H1 (cell line): ENCODE data around the gene SURF1. TPM values are rescaled to one million over a fixed set of nuclear protein-coding genes. Genes with fewer than 3 reads are reported as not detected.

Experiments used
- BRCA1 ChIP-seq: IDR thresholded peaks from 2 replicates; pipeline ENCODE4 v1.6.1; 2012; ENCODE audit warnings: low read depth, low read length, improper control_type of control experiment
- CBX8 ChIP-seq: fragments of 300-800, 300-1000 bp; sonication (generic); IDR thresholded peaks from 2 replicates; pipeline ENCODE4 v1.7.1; 2016; ENCODE audit warnings: low read depth, low read length, borderline replicate concordance
- CEBPB ChIP-seq: IDR thresholded peaks from 2 replicates; pipeline ENCODE4 v1.6.1; 2012; ENCODE audit warnings: low read depth, low read length
- CREB1 ChIP-seq: IDR thresholded peaks from 2 replicates; pipeline ENCODE4 v1.6.1; 2012; ENCODE audit warnings: inconsistent platforms
- CTBP2 ChIP-seq: IDR thresholded peaks from 2 replicates; pipeline ENCODE4 v1.7.0; 2011; ENCODE audit warnings: borderline replicate concordance, mild to moderate bottlenecking, moderate library complexity, mixed read lengths, low read length; ENCODE audit not compliant: insufficient read depth, insufficient read length
- HDAC6 ChIP-seq: IDR thresholded peaks from one replicate; pipeline ENCODE4 v1.7.1; 2012; ENCODE audit warnings: low read depth, mild to moderate bottlenecking, inconsistent platforms, low read length, moderate library complexity
- JUND ChIP-seq: IDR thresholded peaks from 2 replicates; pipeline ENCODE4 v1.6.1; 2011; ENCODE audit warnings: mild to moderate bottlenecking, improper control_type of control experiment, low read length
- KDM4A ChIP-seq: IDR thresholded peaks from one replicate; pipeline ENCODE4 v1.7.1; 2012; ENCODE audit warnings: low read depth, mild to moderate bottlenecking, moderate library complexity, low read length, inconsistent platforms; ENCODE audit not compliant: severe bottlenecking
- RXRA ChIP-seq: IDR thresholded peaks from 2 replicates; pipeline ENCODE4 v1.6.1; 2011; ENCODE audit warnings: low read depth, mild to moderate bottlenecking, low read length, moderate library complexity; ENCODE audit not compliant: insufficient read depth
- polyA plus RNA-seq, 7 experiments: library from polyadenylated mRNA; depleted of rRNA in 3 of 7; stranded (reverse) in 5 of 7; unstranded in 2 of 7; fragments of >200 nt in 5 of 7; fragments of 200-250 nt in 2 of 7; gene quantifications; 1 replicate in 5 of 7; 2 replicates in 1 of 7; 4 replicates in 1 of 7; pipeline versions ENCODE4 v1.2.1 to v1.2.3, GENCODE V29; 2011 to 2013; ENCODE audit warnings: missing spikeins in 2 of 7, mixed read lengths in 2 of 7
- total RNA-seq: library from RNA; stranded (reverse); fragmentation: NEBNext Ultra II Directional; extraction: Animal tissue kit (Norgen Biotek cat#: 25700); gene quantifications from 2 replicates; pipeline ENCODE4 v1.2.1, GENCODE V29; 2021

SURF1 gene
- total and polyA plus RNA-seq, 2 of the 8 experiments (the other 6 are each of a cell fraction or from before 2014, with no cell fraction given) = 43.1 to 44.7 TPM

GRCh38 chr9:133349965-133350616 is 6.2 kb downstream of the SURF1 start (continued):
- TF ChIP-seq JUND (no peak), KDM4A (no peak), CREB1 (no peak), CTBP2 (no peak), BRCA1 (no peak), CEBPB (no peak), HDAC6 (no peak), RXRA (no peak), CBX8 (no peak)
